K562 (cell line): ENCODE measurements around the gene PTP4A2. TPM values are rescaled to one million over a fixed set of nuclear protein-coding genes. Genes with fewer than 3 reads are reported as not detected.

Experiments used
- CHCHD3 ChIP-seq: fragments of 250-450 bp; sonication (Bioruptor Pico); IDR thresholded peaks from 2 replicates; pipeline ENCODE4 v2.1.2; 2022; ENCODE audit warnings: mild to moderate bottlenecking
- MEF2D ChIP-seq: conservative IDR thresholded peaks from 2 replicates; pipeline ENCODE4 v1.6.1; 2016; ENCODE audit warnings: low read depth, missing genetic modification characterization, missing compliant biosample characterization
- NBN ChIP-seq: fragments of 450-650 bp; IDR thresholded peaks from 2 replicates; pipeline ENCODE4 v1.6.1; 2016; ENCODE audit warnings: low read depth, mild to moderate bottlenecking
- NFE2L1 ChIP-seq: fragments of 450-650 bp; IDR thresholded peaks from 2 replicates; pipeline ENCODE4 v1.6.1; 2016; ENCODE audit warnings: missing genetic modification characterization, low read depth, mild to moderate bottlenecking, missing compliant biosample characterization, moderate library complexity, borderline replicate concordance
- NR2C2 ChIP-seq, 2 experiments: fragments of 200-800 bp in 1 of 2; sonication (Bioruptor generic) in 1 of 2; sonication (generic) in 1 of 2; formaldehyde crosslinking in 1 of 2; IDR thresholded peaks; 2 replicates each; pipeline versions ENCODE4 v1.6.1 to v1.8.0; 2016 to 2022; ENCODE audit warnings: mild to moderate bottlenecking in 1 of 2, missing compliant biosample characterization in 1 of 2, missing genetic modification characterization in 1 of 2, missing genetic modification reagents in 1 of 2
- NUFIP1 ChIP-seq: fragments of 450-650 bp; IDR thresholded peaks from 2 replicates; pipeline ENCODE4 v1.6.1; 2018; ENCODE audit not compliant: partially characterized antibody
- PKNOX1 ChIP-seq: fragments of 450-650 bp; IDR thresholded peaks from 2 replicates; pipeline ENCODE4 v1.6.1; 2016
- SMAD2 ChIP-seq: fragments of 150-350 bp; IDR thresholded peaks from 2 replicates; pipeline ENCODE4 v1.6.1; 2014; ENCODE audit warnings: low read depth, mild to moderate bottlenecking, low read length
- SNAPC5 ChIP-seq: fragments of 250-450 bp; sonication (Bioruptor Pico); IDR thresholded peaks from 2 replicates; pipeline ENCODE4 v1.8.0; 2021; ENCODE audit warnings: moderate library complexity, mild to moderate bottlenecking, inconsistent platforms
- SOX6 ChIP-seq: fragments of 450-650 bp; IDR thresholded peaks from 2 replicates; pipeline ENCODE4 v1.6.1; 2014; ENCODE audit warnings: mild to moderate bottlenecking
- ZNF609 ChIP-seq: sonication (generic); formaldehyde crosslinking; IDR thresholded peaks from 2 replicates; pipeline ENCODE4 v1.8.1; 2023; ENCODE audit warnings: missing genetic modification reagents, mild to moderate bottlenecking, borderline replicate concordance
- ZNF764 ChIP-seq: fragments of 250-450 bp; sonication (Bioruptor Pico); IDR thresholded peaks from 2 replicates; pipeline ENCODE4 v1.4.0; 2020; ENCODE audit warnings: low read depth, mild to moderate bottlenecking, moderate library complexity
- polyA plus RNA-seq, 8 experiments: library from polyadenylated mRNA; depleted of rRNA in 4 of 8; stranded (reverse) in 5 of 8; unstranded in 3 of 8; fragments of >200 nt; fragmentation: Nextera tagmentation in 2 of 8; fragmentation: Illumina TruSeq in 1 of 8; extraction: Ambion mirVana in 2 of 8; extraction: Trizol in 1 of 8; gene quantifications; 2 replicates each; pipeline versions ENCODE4 v1.2.1 to v1.2.3, GENCODE V29; 2011 to 2014; ENCODE audit warnings: inconsistent platforms in 1 of 8, missing spikeins in 1 of 8
- total RNA-seq, 7 experiments: library from RNA; depleted of rRNA in 6 of 7; stranded (reverse); fragments of >200 nt in 6 of 7; fragmentation: Illumina TruSeq in 2 of 7; extraction: Trizol in 2 of 7; gene quantifications; 2 replicates each; pipeline versions ENCODE4 v1.2.1 to v1.2.3, GENCODE V29; 2011 to 2021; ENCODE audit warnings: low replicate concordance in 1 of 7
- TF ChIP-seq, protein P1 (sequence below): fragments of 450-650 bp; IDR thresholded peaks from 2 replicates; pipeline ENCODE4 v1.6.1; 2014; ENCODE audit warnings: low read depth, mild to moderate bottlenecking, moderate library complexity, borderline replicate concordance
- TF ChIP-seq, protein P2 (sequence below): fragments of 450-650 bp; IDR thresholded peaks from 2 replicates; pipeline ENCODE4 v1.7.1; 2018; ENCODE audit warnings: mild to moderate bottlenecking, low read depth; ENCODE audit not compliant: partially characterized antibody
- TF ChIP-seq, protein P3 (sequence below): fragments of 250-450 bp; sonication (Bioruptor Pico); IDR thresholded peaks from 2 replicates; pipeline ENCODE4 v1.8.0; 2021; ENCODE audit warnings: mild to moderate bottlenecking, moderate library complexity

The PTP4A2 gene
- total and polyA plus RNA-seq, 9 of the 15 experiments (the other 6 are each of a cell fraction or from before 2014, with no cell fraction given): 197 to 870 (median 480) TPM

DNA sequence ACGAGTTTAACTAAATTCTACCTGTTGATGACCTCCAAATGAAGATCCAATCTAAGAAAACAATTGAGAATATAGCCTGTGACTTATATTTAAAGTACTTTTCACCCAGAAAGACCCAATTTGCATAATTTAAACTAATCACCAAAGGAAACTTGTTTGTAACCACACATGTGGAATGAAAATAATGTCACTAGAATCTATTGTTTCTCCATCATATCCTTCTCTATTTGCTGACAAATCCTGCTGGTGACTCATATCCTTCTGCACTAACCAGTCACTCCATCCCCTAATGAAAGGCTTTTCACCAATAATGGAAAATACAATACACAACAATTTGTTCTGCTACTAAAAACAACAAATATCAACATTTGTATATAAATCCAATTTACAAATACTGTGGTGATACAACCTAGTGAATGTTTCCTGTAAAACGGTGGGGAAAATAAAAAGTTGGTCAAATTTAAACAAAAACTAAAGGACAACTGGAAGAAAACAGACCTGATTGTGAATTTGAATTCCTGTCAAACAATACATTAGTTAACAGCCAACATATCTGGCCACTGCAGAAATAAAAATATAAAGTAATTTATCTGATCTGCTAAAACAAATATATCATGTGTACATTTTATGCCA lies 6.5 kb downstream of the PTP4A2 start (continued):
- TF ChIP-seq, protein P1, sequence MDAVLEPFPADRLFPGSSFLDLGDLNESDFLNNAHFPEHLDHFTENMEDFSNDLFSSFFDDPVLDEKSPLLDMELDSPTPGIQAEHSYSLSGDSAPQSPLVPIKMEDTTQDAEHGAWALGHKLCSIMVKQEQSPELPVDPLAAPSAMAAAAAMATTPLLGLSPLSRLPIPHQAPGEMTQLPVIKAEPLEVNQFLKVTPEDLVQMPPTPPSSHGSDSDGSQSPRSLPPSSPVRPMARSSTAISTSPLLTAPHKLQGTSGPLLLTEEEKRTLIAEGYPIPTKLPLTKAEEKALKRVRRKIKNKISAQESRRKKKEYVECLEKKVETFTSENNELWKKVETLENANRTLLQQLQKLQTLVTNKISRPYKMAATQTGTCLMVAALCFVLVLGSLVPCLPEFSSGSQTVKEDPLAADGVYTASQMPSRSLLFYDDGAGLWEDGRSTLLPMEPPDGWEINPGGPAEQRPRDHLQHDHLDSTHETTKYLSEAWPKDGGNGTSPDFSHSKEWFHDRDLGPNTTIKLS: no peak
- TF ChIP-seq NFE2L1 (no peak), ZNF764 (CRISPR knock-in tag) (no peak), PKNOX1 (peak; percentile 36; the same call in 1 of the 2 replicates), NR2C2 (CRISPR knock-in tag; IDR thresholded peaks at IDR 0.05) (no peak), NR2C2 (tag; IDR thresholded peaks at IDR 0.05) (no peak), CHCHD3 (CRISPR knock-in tag) (no peak), MEF2D (tag) (no peak), SNAPC5 (CRISPR knock-in tag) (no peak), SMAD2 (no peak), ZNF609 (no peak), NBN (no peak), NUFIP1 (no peak), SOX6 (peak; percentile 86)
- TF ChIP-seq, protein P2, sequence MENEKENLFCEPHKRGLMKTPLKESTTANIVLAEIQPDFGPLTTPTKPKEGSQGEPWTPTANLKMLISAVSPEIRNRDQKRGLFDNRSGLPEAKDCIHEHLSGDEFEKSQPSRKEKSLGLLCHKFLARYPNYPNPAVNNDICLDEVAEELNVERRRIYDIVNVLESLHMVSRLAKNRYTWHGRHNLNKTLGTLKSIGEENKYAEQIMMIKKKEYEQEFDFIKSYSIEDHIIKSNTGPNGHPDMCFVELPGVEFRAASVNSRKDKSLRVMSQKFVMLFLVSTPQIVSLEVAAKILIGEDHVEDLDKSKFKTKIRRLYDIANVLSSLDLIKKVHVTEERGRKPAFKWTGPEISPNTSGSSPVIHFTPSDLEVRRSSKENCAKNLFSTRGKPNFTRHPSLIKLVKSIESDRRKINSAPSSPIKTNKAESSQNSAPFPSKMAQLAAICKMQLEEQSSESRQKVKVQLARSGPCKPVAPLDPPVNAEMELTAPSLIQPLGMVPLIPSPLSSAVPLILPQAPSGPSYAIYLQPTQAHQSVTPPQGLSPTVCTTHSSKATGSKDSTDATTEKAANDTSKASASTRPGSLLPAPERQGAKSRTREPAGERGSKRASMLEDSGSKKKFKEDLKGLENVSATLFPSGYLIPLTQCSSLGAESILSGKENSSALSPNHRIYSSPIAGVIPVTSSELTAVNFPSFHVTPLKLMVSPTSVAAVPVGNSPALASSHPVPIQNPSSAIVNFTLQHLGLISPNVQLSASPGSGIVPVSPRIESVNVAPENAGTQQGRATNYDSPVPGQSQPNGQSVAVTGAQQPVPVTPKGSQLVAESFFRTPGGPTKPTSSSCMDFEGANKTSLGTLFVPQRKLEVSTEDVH: peak; percentile 11
- TF ChIP-seq, protein P3, sequence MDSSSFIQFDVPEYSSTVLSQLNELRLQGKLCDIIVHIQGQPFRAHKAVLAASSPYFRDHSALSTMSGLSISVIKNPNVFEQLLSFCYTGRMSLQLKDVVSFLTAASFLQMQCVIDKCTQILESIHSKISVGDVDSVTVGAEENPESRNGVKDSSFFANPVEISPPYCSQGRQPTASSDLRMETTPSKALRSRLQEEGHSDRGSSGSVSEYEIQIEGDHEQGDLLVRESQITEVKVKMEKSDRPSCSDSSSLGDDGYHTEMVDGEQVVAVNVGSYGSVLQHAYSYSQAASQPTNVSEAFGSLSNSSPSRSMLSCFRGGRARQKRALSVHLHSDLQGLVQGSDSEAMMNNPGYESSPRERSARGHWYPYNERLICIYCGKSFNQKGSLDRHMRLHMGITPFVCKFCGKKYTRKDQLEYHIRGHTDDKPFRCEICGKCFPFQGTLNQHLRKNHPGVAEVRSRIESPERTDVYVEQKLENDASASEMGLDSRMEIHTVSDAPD (CRISPR knock-in tag): no peak
